ENCODE measurements around the gene SDHA. TPM values are rescaled to one million over a fixed set of nuclear protein-coding genes. Genes with fewer than 3 reads are reported as not detected.

The SDHA gene
- total and polyA plus RNA-seq, 2 of the 13 experiments (the other 11 are each of a cell fraction or from before 2014, with no cell fraction given): 185 to 240 TPM

- TF ChIP-seq AFF4 (CRISPR knock-in tag; IDR thresholded peaks at IDR 0.05) (no peak), SMAD3 (CRISPR knock-in tag; IDR thresholded peaks at IDR 0.05) (0 out of 2 replicates have a peak, but pooled peaks have one; percentile 36), ZNF460 (CRISPR knock-in tag; IDR thresholded peaks at IDR 0.05; ENCODE audit: borderline replicate concordance) (no peak), SOX13 (IDR thresholded peaks at IDR 0.05) (no peak), SOX13 (CRISPR knock-in tag; conservative IDR thresholded peaks at IDR 0.05 in 1 of 2, IDR thresholded peaks at IDR 0.05 in 1 of 2) (no peak), PAXIP1 (CRISPR knock-in tag; conservative IDR thresholded peaks at IDR 0.05) (no peak), CEBPZ (IDR thresholded peaks at IDR 0.05; ENCODE audit: low read length) (no peak), ZNF335 (CRISPR knock-in tag; IDR thresholded peaks at IDR 0.05) (no peak), ZNF879 (CRISPR knock-in tag; IDR thresholded peaks at IDR 0.05) (no peak), SNAPC2 (CRISPR knock-in tag; IDR thresholded peaks at IDR 0.05) (no peak), NONO (IDR thresholded peaks at IDR 0.05) (no peak), NONO (CRISPR knock-in tag; conservative IDR thresholded peaks at IDR 0.05) (peak; percentile 56; the same call in 1 of the 2 replicates), ZNF546 (CRISPR knock-in tag; conservative IDR thresholded peaks at IDR 0.05) (no peak), MYPOP (CRISPR knock-in tag; IDR thresholded peaks at IDR 0.05) (no peak), SPEN (CRISPR knock-in tag; IDR thresholded peaks at IDR 0.05; ENCODE audit: low read depth) (peak; percentile 70; the same call in 1 of the 2 replicates), DPF2 (CRISPR knock-in tag; IDR thresholded peaks at IDR 0.05; ENCODE audit: borderline replicate concordance, low read depth) (no peak)
Observed at GRCh38 chr5:188488-189481, 29.3 kb upstream of the SDHA start (continued).
